Liver (tissue), 9 donors: ENCODE data around the gene ZBTB45. TPM values are rescaled to one million over a fixed set of nuclear protein-coding genes. Genes with fewer than 3 reads are reported as not detected.

ENCODE experiments used
- DNase-seq: peaks from one replicate; pipeline ENCODE4 v3.0.0-alpha.2; 2017; ENCODE audit warnings: low spot score
- H3K27ac ChIP-seq, 2 donors: one replicate each; pipeline ENCODE4 v1.7.0; 2013; ENCODE audit warnings: inconsistent platforms in 2 of 2, low read length in 2 of 2, control low read depth in 1 of 2, low read depth in 1 of 2, mild to moderate bottlenecking in 1 of 2
- H3K27me3 ChIP-seq, 4 donors: one replicate each; pipeline versions ENCODE4 v1.6.1 to v1.7.0; 2013; ENCODE audit warnings: low read length in 3 of 4, inconsistent platforms in 1 of 4, mild to moderate bottlenecking in 1 of 4, moderate library complexity in 1 of 4; ENCODE audit not compliant: control insufficient read depth in 4 of 4, insufficient read depth in 4 of 4
- H3K36me3 ChIP-seq, 4 donors: one replicate each; pipeline versions ENCODE4 v1.6.1 to v1.7.0; 2013; ENCODE audit warnings: low read length in 3 of 4, mild to moderate bottlenecking in 3 of 4, low read depth in 1 of 4, moderate library complexity in 1 of 4; ENCODE audit not compliant: control insufficient read depth in 4 of 4, insufficient read depth in 3 of 4
- H3K4me1 ChIP-seq, 4 donors: one replicate each; pipeline versions ENCODE4 v1.6.1 to v1.7.0; 2013; ENCODE audit warnings: low read length in 3 of 4, mild to moderate bottlenecking in 3 of 4, moderate library complexity in 1 of 4; ENCODE audit not compliant: control insufficient read depth in 4 of 4, insufficient read depth in 4 of 4
- H3K4me3 ChIP-seq, 3 donors: one replicate each; pipeline versions ENCODE4 v1.6.1 to v1.7.0; 2013; ENCODE audit warnings: low read length in 3 of 3, control low read depth in 1 of 3, low read depth in 1 of 3, mild to moderate bottlenecking in 1 of 3
- H3K9ac ChIP-seq, 2 donors: one replicate each; pipeline ENCODE4 v1.7.0; 2013; ENCODE audit warnings: low read length in 2 of 2, mild to moderate bottlenecking in 2 of 2, moderate library complexity in 2 of 2, control low read depth in 1 of 2, low read depth in 1 of 2
- H3K9me3 ChIP-seq, 4 donors: one replicate each; pipeline versions ENCODE4 v1.6.1 to v1.7.0; 2013; ENCODE audit warnings: low read length in 3 of 4; ENCODE audit not compliant: control insufficient read depth in 4 of 4
- EGR1 ChIP-seq, 2 donors: IDR thresholded peaks; 2 replicates each; pipeline ENCODE4 v1.6.1; 2016 to 2018; ENCODE audit warnings: antibody characterized with exemption in 2 of 2, low read depth in 2 of 2
- FOXA1 ChIP-seq: IDR thresholded peaks from 2 replicates; pipeline ENCODE4 v1.6.1; 2016; ENCODE audit warnings: antibody characterized with exemption
- FOXA2 ChIP-seq: IDR thresholded peaks from 2 replicates; pipeline ENCODE4 v1.6.1; 2016; ENCODE audit warnings: antibody characterized with exemption
- GABPA ChIP-seq, 2 donors: IDR thresholded peaks in 1 of 2; conservative IDR thresholded peaks in 1 of 2; 2 replicates each; pipeline ENCODE4 v1.6.1; 2016; ENCODE audit warnings: antibody characterized with exemption in 2 of 2, mild to moderate bottlenecking in 1 of 2, moderate library complexity in 1 of 2
- JUND ChIP-seq, 2 donors: IDR thresholded peaks; 2 replicates each; pipeline ENCODE4 v1.6.1; 2016; ENCODE audit warnings: antibody characterized with exemption in 2 of 2
- RXRA ChIP-seq, 2 donors: IDR thresholded peaks; 2 replicates each; pipeline ENCODE4 v1.6.1; 2017 to 2018; ENCODE audit warnings: antibody characterized with exemption in 2 of 2, mild to moderate bottlenecking in 1 of 2
- SP1 ChIP-seq: IDR thresholded peaks from 2 replicates; pipeline ENCODE4 v1.6.1; 2018; ENCODE audit warnings: antibody characterized with exemption, mild to moderate bottlenecking
- TAF1 ChIP-seq: conservative IDR thresholded peaks from 2 replicates; pipeline ENCODE4 v1.6.1; 2016; ENCODE audit warnings: antibody characterized with exemption, mild to moderate bottlenecking
- WGBS: extraction: QIAGEN DNeasy Blood & Tissue Kit; methylation state at CpG from one replicate; pipeline ENCODE4 v1.1.7; 2013; 5-methylcytosine and 5-hydroxymethylcytosine counted together
- polyA plus RNA-seq, 2 donors: library from polyadenylated mRNA; stranded (reverse) in 1 of 2; unstranded in 1 of 2; fragments of 200-250 nt in 1 of 2; fragments of >200 nt in 1 of 2; fragmentation: Nextera tagmentation in 1 of 2; extraction: Ambion mirVana in 1 of 2; gene quantifications; one replicate each; pipeline versions ENCODE4 v1.2.1 to v1.2.3, GENCODE V29; 2013 to 2015
- total RNA-seq, 2 donors: library from RNA; depleted of rRNA; stranded (reverse); fragments of >200 nt; gene quantifications; one replicate each; pipeline ENCODE4 v1.2.3, GENCODE V29; 2014
- TF ChIP-seq, protein P1 (sequence below): IDR thresholded peaks from 2 replicates; pipeline ENCODE4 v1.6.1; 2016; ENCODE audit warnings: antibody characterized with exemption
- TF ChIP-seq, protein P2 (sequence below): fragments of 150-350 bp; IDR thresholded peaks from 2 replicates; pipeline ENCODE4 v1.5.1; 2017; ENCODE audit warnings: improper control_type of control experiment, low read depth, low read length; ENCODE audit not compliant: missing input control
- TF ChIP-seq, protein P3 (sequence below): IDR thresholded peaks from 2 replicates; pipeline ENCODE4 v1.6.1; 2016; ENCODE audit warnings: antibody characterized with exemption, mild to moderate bottlenecking
- TF ChIP-seq, protein P4 (sequence below): IDR thresholded peaks from 2 replicates; pipeline ENCODE4 v1.6.1; 2016; ENCODE audit warnings: antibody characterized with exemption
- TF ChIP-seq, protein P5 (sequence below): IDR thresholded peaks from 2 replicates; pipeline ENCODE4 v1.6.1; 2016; ENCODE audit warnings: antibody characterized with exemption
- donor health status: healthy.
- donor health status: healthy.
- donor health status: healthy.
- donor health status: healthy.
- donor health status: healthy.

The ZBTB45 gene
- total and polyA plus RNA-seq, 4 donors: 2.1 to 4.0 (median 2.7) TPM

DNA sequence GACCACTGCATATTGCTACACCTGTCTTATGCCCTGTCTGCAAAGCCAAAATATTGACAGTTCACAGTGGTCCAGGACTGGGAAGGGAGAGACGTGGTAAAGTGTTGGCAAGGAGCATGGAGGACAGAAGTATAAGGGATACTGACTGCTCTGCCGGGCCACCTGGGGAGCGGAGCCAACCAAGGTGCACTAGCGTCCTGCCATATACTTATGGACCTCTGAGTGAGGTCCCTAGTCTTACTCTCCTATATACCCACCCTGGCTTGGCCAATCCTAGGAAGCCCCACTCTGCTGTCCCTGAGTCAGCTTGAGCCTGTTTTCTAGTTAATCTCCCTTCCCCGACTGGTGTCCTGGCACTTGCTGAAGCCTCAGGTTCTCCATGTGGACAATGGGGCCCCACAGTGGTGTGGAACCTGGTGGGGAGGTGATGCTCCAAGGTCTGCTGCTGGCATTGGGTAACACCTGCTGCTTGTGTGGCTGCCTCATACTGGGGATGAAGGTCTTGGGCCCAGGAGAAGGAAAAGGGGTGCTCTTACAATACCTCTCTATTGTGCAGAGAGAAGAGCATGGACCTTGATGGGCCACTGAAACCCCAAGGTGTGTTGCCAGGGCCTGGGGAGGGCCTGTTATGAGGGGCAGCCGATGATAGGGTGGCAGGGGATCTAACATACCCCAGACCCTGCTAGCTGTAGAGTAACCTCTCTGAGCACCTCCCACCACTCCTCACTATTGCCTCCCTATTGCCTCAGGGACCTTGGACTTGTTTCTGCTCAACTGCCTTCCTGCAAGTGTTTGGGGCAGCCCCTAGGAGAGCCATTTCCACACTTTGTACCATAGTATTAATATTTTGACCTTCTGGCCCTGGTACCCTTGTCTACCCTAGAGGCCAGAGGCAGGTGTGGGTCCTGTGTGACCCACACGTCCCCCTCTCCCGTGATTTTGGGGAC lies 17.5 kb upstream of the ZBTB45 start:
- no peak for TF ChIP-seq FOXA2
- TF ChIP-seq SP1: no peak
- TF ChIP-seq, protein P1, sequence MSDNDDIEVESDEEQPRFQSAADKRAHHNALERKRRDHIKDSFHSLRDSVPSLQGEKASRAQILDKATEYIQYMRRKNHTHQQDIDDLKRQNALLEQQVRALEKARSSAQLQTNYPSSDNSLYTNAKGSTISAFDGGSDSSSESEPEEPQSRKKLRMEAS: no peak
- TF ChIP-seq TAF1: no peak
- no peak for TF ChIP-seq FOXA1
- no peak for TF ChIP-seq GABPA (IDR thresholded peaks at IDR 0.05 in 1 of 2, conservative IDR thresholded peaks at IDR 0.05 in 1 of 2)
- TF ChIP-seq RXRA (IDR thresholded peaks at IDR 0.05): no peak
- Histone ChIP-seq H3K9me3 (no peaks in the 10 kb centered on the region), H3K4me1 (no peaks in the 10 kb centered on the region), H3K27me3 (no peaks in the 10 kb centered on the region), H3K4me3 (no peak overlapping the region), H3K27ac (no peak overlapping the region), H3K9ac (no peak overlapping the region), H3K36me3 (no peaks in the 10 kb centered on the region)
- DNase-seq: no peak
- 91% methylated on average over 8 of the region's 8 CpGs for WGBS

DNA sequence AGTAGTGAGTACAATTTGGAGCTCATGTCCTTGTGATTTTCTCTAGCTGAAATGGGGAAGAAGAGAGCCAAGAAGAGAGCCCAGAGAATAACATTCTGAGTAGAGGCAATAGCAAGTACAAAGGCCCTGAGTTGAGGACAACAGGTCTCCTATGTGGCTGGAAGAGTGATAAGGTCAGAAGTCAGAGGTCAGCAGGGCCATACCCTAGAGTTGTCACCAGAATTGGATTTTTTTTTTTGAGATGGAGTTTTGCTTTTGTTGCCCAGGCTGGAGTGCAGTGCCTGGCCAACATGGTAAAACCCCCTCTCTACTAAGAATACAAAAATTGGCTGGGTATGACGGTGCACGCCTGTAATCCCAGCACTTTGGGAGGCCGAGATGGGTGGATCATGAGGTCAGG lies 16.2 kb upstream of the ZBTB45 start:
- DNase-seq: no peak
- Histone ChIP-seq H3K9me3 (no peaks in the 10 kb centered on the region), H3K4me3 (no peak overlapping the region), H3K4me1 (no peaks in the 10 kb centered on the region), H3K9ac (no peak overlapping the region), H3K27ac (no peak overlapping the region), H3K36me3 (no peaks in the 10 kb centered on the region), H3K27me3 (no peaks in the 10 kb centered on the region)
- TF ChIP-seq, protein P2, sequence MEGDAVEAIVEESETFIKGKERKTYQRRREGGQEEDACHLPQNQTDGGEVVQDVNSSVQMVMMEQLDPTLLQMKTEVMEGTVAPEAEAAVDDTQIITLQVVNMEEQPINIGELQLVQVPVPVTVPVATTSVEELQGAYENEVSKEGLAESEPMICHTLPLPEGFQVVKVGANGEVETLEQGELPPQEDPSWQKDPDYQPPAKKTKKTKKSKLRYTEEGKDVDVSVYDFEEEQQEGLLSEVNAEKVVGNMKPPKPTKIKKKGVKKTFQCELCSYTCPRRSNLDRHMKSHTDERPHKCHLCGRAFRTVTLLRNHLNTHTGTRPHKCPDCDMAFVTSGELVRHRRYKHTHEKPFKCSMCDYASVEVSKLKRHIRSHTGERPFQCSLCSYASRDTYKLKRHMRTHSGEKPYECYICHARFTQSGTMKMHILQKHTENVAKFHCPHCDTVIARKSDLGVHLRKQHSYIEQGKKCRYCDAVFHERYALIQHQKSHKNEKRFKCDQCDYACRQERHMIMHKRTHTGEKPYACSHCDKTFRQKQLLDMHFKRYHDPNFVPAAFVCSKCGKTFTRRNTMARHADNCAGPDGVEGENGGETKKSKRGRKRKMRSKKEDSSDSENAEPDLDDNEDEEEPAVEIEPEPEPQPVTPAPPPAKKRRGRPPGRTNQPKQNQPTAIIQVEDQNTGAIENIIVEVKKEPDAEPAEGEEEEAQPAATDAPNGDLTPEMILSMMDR: no peak
- TF ChIP-seq JUND (IDR thresholded peaks at IDR 0.05): no peak
- WGBS: 91% methylated on average over 3 of the region's 3 CpGs

DNA sequence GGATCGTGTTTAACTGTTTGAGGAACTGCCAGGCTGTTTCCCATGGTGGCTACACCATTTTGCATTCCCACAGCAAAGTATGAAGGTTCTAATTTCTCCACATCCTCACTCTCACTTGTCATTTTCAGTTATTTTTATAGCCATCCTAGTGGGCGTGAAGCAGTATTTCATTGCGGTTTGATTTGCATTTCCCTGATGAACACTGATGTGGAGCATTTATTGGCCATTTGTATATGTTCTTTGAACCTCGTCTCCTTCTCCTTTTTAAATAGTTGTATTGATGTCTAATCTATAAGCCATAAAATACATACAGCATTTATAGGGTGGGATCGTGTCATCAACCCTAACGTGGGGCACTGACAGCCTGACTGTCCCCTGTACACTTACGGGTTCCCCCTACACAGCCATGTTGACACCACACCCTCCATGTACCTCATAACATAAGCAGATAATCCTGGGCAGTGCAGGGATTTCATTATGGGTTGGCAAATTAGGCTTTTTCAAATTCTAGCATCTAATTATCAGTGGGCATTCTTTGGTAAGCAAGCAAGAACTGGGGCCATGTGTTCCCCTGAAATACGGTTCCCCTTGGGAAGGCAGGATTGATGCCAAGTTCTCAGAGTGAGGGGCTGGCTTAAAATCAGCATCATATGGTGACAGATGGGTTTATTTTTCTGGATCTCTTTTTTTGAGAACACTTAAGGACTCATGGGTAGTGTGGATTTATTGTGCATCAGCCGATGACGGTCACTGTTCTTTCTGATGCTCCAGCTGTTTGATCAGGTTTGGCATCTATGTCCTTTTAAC lies 11.6 kb upstream of the ZBTB45 start:
- no peaks in the 10 kb centered on the region for H3K4me1 ChIP-seq
- 71% methylated on average over 10 of the region's 10 CpGs for WGBS
- DNase-seq: no peak
- TF ChIP-seq RXRA (IDR thresholded peaks at IDR 0.05) (no peak), EGR1 (IDR thresholded peaks at IDR 0.05; ENCODE audit: low read depth in 2 of 2) (no peak), SP1 (no peak), JUND (IDR thresholded peaks at IDR 0.05) (no peak)
- TF ChIP-seq, protein P3, sequence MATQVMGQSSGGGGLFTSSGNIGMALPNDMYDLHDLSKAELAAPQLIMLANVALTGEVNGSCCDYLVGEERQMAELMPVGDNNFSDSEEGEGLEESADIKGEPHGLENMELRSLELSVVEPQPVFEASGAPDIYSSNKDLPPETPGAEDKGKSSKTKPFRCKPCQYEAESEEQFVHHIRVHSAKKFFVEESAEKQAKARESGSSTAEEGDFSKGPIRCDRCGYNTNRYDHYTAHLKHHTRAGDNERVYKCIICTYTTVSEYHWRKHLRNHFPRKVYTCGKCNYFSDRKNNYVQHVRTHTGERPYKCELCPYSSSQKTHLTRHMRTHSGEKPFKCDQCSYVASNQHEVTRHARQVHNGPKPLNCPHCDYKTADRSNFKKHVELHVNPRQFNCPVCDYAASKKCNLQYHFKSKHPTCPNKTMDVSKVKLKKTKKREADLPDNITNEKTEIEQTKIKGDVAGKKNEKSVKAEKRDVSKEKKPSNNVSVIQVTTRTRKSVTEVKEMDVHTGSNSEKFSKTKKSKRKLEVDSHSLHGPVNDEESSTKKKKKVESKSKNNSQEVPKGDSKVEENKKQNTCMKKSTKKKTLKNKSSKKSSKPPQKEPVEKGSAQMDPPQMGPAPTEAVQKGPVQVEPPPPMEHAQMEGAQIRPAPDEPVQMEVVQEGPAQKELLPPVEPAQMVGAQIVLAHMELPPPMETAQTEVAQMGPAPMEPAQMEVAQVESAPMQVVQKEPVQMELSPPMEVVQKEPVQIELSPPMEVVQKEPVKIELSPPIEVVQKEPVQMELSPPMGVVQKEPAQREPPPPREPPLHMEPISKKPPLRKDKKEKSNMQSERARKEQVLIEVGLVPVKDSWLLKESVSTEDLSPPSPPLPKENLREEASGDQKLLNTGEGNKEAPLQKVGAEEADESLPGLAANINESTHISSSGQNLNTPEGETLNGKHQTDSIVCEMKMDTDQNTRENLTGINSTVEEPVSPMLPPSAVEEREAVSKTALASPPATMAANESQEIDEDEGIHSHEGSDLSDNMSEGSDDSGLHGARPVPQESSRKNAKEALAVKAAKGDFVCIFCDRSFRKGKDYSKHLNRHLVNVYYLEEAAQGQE: no peak
- TF ChIP-seq, protein P4, sequence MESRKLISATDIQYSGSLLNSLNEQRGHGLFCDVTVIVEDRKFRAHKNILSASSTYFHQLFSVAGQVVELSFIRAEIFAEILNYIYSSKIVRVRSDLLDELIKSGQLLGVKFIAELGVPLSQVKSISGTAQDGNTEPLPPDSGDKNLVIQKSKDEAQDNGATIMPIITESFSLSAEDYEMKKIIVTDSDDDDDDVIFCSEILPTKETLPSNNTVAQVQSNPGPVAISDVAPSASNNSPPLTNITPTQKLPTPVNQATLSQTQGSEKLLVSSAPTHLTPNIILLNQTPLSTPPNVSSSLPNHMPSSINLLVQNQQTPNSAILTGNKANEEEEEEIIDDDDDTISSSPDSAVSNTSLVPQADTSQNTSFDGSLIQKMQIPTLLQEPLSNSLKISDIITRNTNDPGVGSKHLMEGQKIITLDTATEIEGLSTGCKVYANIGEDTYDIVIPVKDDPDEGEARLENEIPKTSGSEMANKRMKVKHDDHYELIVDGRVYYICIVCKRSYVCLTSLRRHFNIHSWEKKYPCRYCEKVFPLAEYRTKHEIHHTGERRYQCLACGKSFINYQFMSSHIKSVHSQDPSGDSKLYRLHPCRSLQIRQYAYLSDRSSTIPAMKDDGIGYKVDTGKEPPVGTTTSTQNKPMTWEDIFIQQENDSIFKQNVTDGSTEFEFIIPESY: no peak
- TF ChIP-seq, protein P2: no peak
- TF ChIP-seq, protein P5, sequence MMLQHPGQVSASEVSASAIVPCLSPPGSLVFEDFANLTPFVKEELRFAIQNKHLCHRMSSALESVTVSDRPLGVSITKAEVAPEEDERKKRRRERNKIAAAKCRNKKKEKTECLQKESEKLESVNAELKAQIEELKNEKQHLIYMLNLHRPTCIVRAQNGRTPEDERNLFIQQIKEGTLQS: no peak
- TF ChIP-seq, protein P1: no peak

More for the DNA sequence above, 11.6 kb upstream of the ZBTB45 start:
- no peaks in the 10 kb centered on the region for H3K27me3 ChIP-seq
- H3K9me3 ChIP-seq: no peaks in the 10 kb centered on the region
- H3K36me3 ChIP-seq: no peaks in the 10 kb centered on the region
- H3K27ac ChIP-seq: no peak overlapping the region
- no peak overlapping the region for H3K4me3 ChIP-seq
- H3K9ac ChIP-seq: no peak overlapping the region
